Transverse colon (tissue), 4 donors: ENCODE measurements around the gene SF1.

Source experiments
- CTCF ChIP-seq, 5 experiments: fragments of 200-600 bp in 3 of 5; fragments of 450-650 bp in 2 of 5; sonication (generic) in 3 of 5; IDR thresholded peaks; 1 replicate in 2 of 5; 2 replicates in 3 of 5; pipeline ENCODE4 v1.5.1; 2016 to 2017; ENCODE audit warnings: antibody characterized with exemption in 5 of 5, inconsistent platforms in 3 of 5, mild to moderate bottlenecking in 2 of 5, moderate library complexity in 1 of 5
- POLR2AphosphoS5 ChIP-seq, 3 donors: sonication (generic); formaldehyde crosslinking; IDR thresholded peaks; one replicate each; pipeline ENCODE4 v1.6.1; 2016; ENCODE audit warnings: antibody characterized with exemption in 3 of 3

DNA sequence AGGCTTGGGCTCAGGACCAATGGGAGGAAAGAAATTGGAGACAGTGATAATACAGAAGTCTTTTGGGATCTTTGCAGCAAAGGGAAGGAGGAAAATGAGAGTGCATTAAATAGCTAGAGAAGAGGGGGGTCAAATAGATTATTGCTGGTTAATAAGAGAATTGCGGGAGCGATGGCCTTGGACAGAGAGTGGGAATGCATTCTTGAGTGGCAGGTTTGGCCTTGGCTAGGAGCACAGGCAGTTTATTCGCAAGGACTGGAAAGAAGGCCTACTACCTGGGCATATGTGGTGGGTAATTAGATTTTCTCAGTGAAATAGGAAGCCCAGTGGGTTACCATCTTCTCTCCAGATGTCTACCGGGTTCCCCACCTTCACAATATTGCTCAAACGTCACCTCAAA is 35.5 kb upstream of the SF1 start:
- TF ChIP-seq CTCF (IDR thresholded peaks at IDR 0.05) (no peak), POLR2AphosphoS5 (IDR thresholded peaks at IDR 0.05) (no peak)
